Measurements from ENCODE around the gene RAB11FIP2.

The RAB11FIP2 gene

GRCh38 chr10:118045837-118046394 lies 825 bp downstream of the RAB11FIP2 start:
- Histone ChIP-seq H3K36me3 (ENCODE audit: insufficient read depth, insufficient read length, low read length) (no peaks in the 10 kb centered on the region), H3K4me3 (ENCODE audit: insufficient read length, low read depth) (peak overlapping the region; percentile 77), H3K9me3 (ENCODE audit: insufficient read depth, low read length) (no peaks in the 10 kb centered on the region), H3K9ac (ENCODE audit: insufficient read length, low read depth) (peak overlapping the region; percentile 87), H3K4me1 (ENCODE audit: insufficient read depth, insufficient read length) (no peaks in the 10 kb centered on the region), H3K27me3 (ENCODE audit: insufficient read depth, insufficient read length) (no peaks in the 10 kb centered on the region)
- peak; percentile 2 for DNase-seq (ENCODE audit: low read depth, low spot score)
- TF ChIP-seq ZNF274 (IDR thresholded peaks at IDR 0.05; ENCODE audit: low read depth, low read length) (no peak), YY1 (IDR thresholded peaks at IDR 0.05; ENCODE audit: insufficient read depth, insufficient read length) (no peak), SUZ12 (IDR thresholded peaks at IDR 0.05; ENCODE audit: extremely low read depth, insufficient read depth, insufficient read length) (no peak)

- Histone ChIP-seq H3K9ac (ENCODE audit: insufficient read length, low read depth) (peak overlapping the region; percentile 87), H3K36me3 (ENCODE audit: insufficient read depth, insufficient read length, low read length) (no peaks in the 10 kb centered on the region), H3K9me3 (ENCODE audit: insufficient read depth, low read length) (no peaks in the 10 kb centered on the region), H3K4me1 (ENCODE audit: insufficient read depth, insufficient read length) (no peaks in the 10 kb centered on the region), H3K4me3 (ENCODE audit: insufficient read length, low read depth) (peak overlapping the region; percentile 77), H3K27me3 (ENCODE audit: insufficient read depth, insufficient read length) (no peaks in the 10 kb centered on the region)
- no peak for DNase-seq (ENCODE audit: low read depth, low spot score)
- TF ChIP-seq SUZ12 (IDR thresholded peaks at IDR 0.05; ENCODE audit: extremely low read depth, insufficient read depth, insufficient read length) (no peak), YY1 (IDR thresholded peaks at IDR 0.05; ENCODE audit: insufficient read depth, insufficient read length) (no peak)
These were observed 1.4 kb downstream of the RAB11FIP2 start for GRCh38 chr10:118045158-118045836.

- no peak overlapping the region for H3K9ac ChIP-seq (ENCODE audit: insufficient read length, low read depth)
- DNase-seq (ENCODE audit: low read depth, low spot score) = no peak
- no peaks in the 10 kb centered on the region for H3K9me3 ChIP-seq (ENCODE audit: insufficient read depth, low read length)
- no peaks in the 10 kb centered on the region for H3K27me3 ChIP-seq (ENCODE audit: insufficient read depth, insufficient read length)
- no peaks in the 10 kb centered on the region for H3K4me1 ChIP-seq (ENCODE audit: insufficient read depth, insufficient read length)
- no peak overlapping the region for H3K4me3 ChIP-seq (ENCODE audit: insufficient read length, low read depth)
- no peak for TF ChIP-seq YY1 (IDR thresholded peaks at IDR 0.05; ENCODE audit: insufficient read depth, insufficient read length)
- no peak for TF ChIP-seq ZNF274 (IDR thresholded peaks at IDR 0.05; ENCODE audit: low read depth, low read length)
- no peak for TF ChIP-seq SUZ12 (IDR thresholded peaks at IDR 0.05; ENCODE audit: extremely low read depth, insufficient read depth, insufficient read length)
- peaks cover 3% of the 10 kb centered on the region for H3K36me3 ChIP-seq (ENCODE audit: insufficient read depth, insufficient read length, low read length)
These were observed 3.9 kb downstream of the RAB11FIP2 start for GRCh38 chr10:118042827-118043242.

GRCh38 chr10:118042336-118042735 lies 4.4 kb downstream of the RAB11FIP2 start:
- peaks cover 6% of the 10 kb centered on the region for H3K36me3 ChIP-seq (ENCODE audit: insufficient read depth, insufficient read length, low read length)
- H3K9me3 ChIP-seq (ENCODE audit: insufficient read depth, low read length) = no peaks in the 10 kb centered on the region
- H3K27me3 ChIP-seq (ENCODE audit: insufficient read depth, insufficient read length) = no peaks in the 10 kb centered on the region
- no peak for DNase-seq (ENCODE audit: low read depth, low spot score)
- no peak overlapping the region for H3K4me3 ChIP-seq (ENCODE audit: insufficient read length, low read depth)
- no peak overlapping the region for H3K9ac ChIP-seq (ENCODE audit: insufficient read length, low read depth)
- H3K4me1 ChIP-seq (ENCODE audit: insufficient read depth, insufficient read length) = no peaks in the 10 kb centered on the region
- TF ChIP-seq ZNF274 (IDR thresholded peaks at IDR 0.05; ENCODE audit: low read depth, low read length) = no peak
- no peak for TF ChIP-seq SUZ12 (IDR thresholded peaks at IDR 0.05; ENCODE audit: extremely low read depth, insufficient read depth, insufficient read length)
- no peak for TF ChIP-seq YY1 (IDR thresholded peaks at IDR 0.05; ENCODE audit: insufficient read depth, insufficient read length)

GRCh38 chr10:118041316-118041715 lies 5.4 kb downstream of the RAB11FIP2 start:
- peaks cover 6% of the 10 kb centered on the region for H3K36me3 ChIP-seq (ENCODE audit: insufficient read depth, insufficient read length, low read length)
- DNase-seq (ENCODE audit: low read depth, low spot score) = no peak
- H3K4me1 ChIP-seq (ENCODE audit: insufficient read depth, insufficient read length) = no peaks in the 10 kb centered on the region
- no peak for TF ChIP-seq SUZ12 (IDR thresholded peaks at IDR 0.05; ENCODE audit: extremely low read depth, insufficient read depth, insufficient read length)
- TF ChIP-seq YY1 (IDR thresholded peaks at IDR 0.05; ENCODE audit: insufficient read depth, insufficient read length) = no peak
- no peak for TF ChIP-seq ZNF274 (IDR thresholded peaks at IDR 0.05; ENCODE audit: low read depth, low read length)
- H3K4me3 ChIP-seq (ENCODE audit: insufficient read length, low read depth) = no peak overlapping the region
- no peak overlapping the region for H3K9ac ChIP-seq (ENCODE audit: insufficient read length, low read depth)
- H3K27me3 ChIP-seq (ENCODE audit: insufficient read depth, insufficient read length) = no peaks in the 10 kb centered on the region
- no peaks in the 10 kb centered on the region for H3K9me3 ChIP-seq (ENCODE audit: insufficient read depth, low read length)

GRCh38 chr10:118036281-118036875 lies 10.4 kb downstream of the RAB11FIP2 start:
- Histone ChIP-seq H3K9ac (ENCODE audit: insufficient read length, low read depth) (no peak overlapping the region), H3K27me3 (ENCODE audit: insufficient read depth, insufficient read length) (no peaks in the 10 kb centered on the region), H3K36me3 (ENCODE audit: insufficient read depth, insufficient read length, low read length) (peaks cover 13% of the 10 kb centered on the region), H3K4me3 (ENCODE audit: insufficient read length, low read depth) (no peak overlapping the region), H3K4me1 (ENCODE audit: insufficient read depth, insufficient read length) (no peaks in the 10 kb centered on the region), H3K9me3 (ENCODE audit: insufficient read depth, low read length) (no peaks in the 10 kb centered on the region)
- DNase-seq (ENCODE audit: low read depth, low spot score) = no peak
- TF ChIP-seq ZNF274 (IDR thresholded peaks at IDR 0.05; ENCODE audit: low read depth, low read length) (no peak), SUZ12 (IDR thresholded peaks at IDR 0.05; ENCODE audit: extremely low read depth, insufficient read depth, insufficient read length) (no peak), YY1 (IDR thresholded peaks at IDR 0.05; ENCODE audit: insufficient read depth, insufficient read length) (no peak)

- Histone ChIP-seq H3K9me3 (ENCODE audit: insufficient read depth, low read length) (no peaks in the 10 kb centered on the region), H3K4me3 (ENCODE audit: insufficient read length, low read depth) (no peak overlapping the region), H3K9ac (ENCODE audit: insufficient read length, low read depth) (no peak overlapping the region), H3K27me3 (ENCODE audit: insufficient read depth, insufficient read length) (no peaks in the 10 kb centered on the region), H3K36me3 (ENCODE audit: insufficient read depth, insufficient read length, low read length) (peaks cover 13% of the 10 kb centered on the region), H3K4me1 (ENCODE audit: insufficient read depth, insufficient read length) (no peaks in the 10 kb centered on the region)
- no peak for DNase-seq (ENCODE audit: low read depth, low spot score)
- TF ChIP-seq SUZ12 (IDR thresholded peaks at IDR 0.05; ENCODE audit: extremely low read depth, insufficient read depth, insufficient read length) = no peak
- no peak for TF ChIP-seq ZNF274 (IDR thresholded peaks at IDR 0.05; ENCODE audit: low read depth, low read length)
- no peak for TF ChIP-seq YY1 (IDR thresholded peaks at IDR 0.05; ENCODE audit: insufficient read depth, insufficient read length)
These were observed 11.3 kb downstream of the RAB11FIP2 start for GRCh38 chr10:118035354-118036005.

Data from NT2/D1 (cell line).